ENCODE results near the gene SLC35F6. TPM values are rescaled to one million over a fixed set of nuclear protein-coding genes. Genes with fewer than 3 reads are reported as not detected.

SLC35F6 gene
- total RNA-seq, 1 experiment from 2014 or later = 76.9 TPM

DNA sequence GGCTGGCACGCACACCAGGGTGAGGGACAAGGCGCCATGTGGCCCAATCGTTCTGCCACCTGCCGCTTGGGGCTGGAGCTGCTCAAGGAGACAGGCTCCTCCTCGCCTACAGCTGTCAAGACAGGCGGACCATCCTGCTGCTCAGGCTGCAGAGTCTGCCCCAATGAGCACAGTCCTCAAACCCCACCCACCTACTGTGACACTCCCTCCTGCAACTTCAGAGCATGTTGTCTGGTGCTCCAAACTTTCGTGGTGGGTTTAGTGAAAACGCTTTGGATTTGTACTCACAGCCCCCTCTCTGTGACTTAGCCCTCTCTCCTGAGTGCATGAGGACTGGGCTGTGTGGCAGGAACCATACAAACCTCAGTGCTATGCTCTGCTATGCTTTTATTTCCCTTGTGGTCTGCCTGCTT, 23.2 kb upstream of the SLC35F6 start:
- no TSS peak for BruUV-seq (replicated peaks)
- DNase-seq (ENCODE audit: unreplicated experiment) = no peak
- Mint-ChIP-seq H3K27me3 (ENCODE audit: insufficient read depth, unreplicated experiment) (no peaks in the 10 kb centered on the region), H3K4me3 (ENCODE audit: unreplicated experiment) (no peak overlapping the region), H3K4me1 (ENCODE audit: insufficient read depth, unreplicated experiment) (no peaks in the 10 kb centered on the region), H3K9me3 (ENCODE audit: unreplicated experiment) (no peaks in the 10 kb centered on the region), H3K27ac (ENCODE audit: low read depth, unreplicated experiment) (no peak overlapping the region), H3K36me3 (ENCODE audit: insufficient read depth, unreplicated experiment) (no peaks in the 10 kb centered on the region)
- ChIA-PET POLR2A (no interaction called here), CTCF (interaction anchor here (11.1 kb wide), 1 partner anchor 135 kb away, joined by 305 read pairs; no protein-coding TSS in a partner anchor)
- TF ChIP-seq, protein P1, sequence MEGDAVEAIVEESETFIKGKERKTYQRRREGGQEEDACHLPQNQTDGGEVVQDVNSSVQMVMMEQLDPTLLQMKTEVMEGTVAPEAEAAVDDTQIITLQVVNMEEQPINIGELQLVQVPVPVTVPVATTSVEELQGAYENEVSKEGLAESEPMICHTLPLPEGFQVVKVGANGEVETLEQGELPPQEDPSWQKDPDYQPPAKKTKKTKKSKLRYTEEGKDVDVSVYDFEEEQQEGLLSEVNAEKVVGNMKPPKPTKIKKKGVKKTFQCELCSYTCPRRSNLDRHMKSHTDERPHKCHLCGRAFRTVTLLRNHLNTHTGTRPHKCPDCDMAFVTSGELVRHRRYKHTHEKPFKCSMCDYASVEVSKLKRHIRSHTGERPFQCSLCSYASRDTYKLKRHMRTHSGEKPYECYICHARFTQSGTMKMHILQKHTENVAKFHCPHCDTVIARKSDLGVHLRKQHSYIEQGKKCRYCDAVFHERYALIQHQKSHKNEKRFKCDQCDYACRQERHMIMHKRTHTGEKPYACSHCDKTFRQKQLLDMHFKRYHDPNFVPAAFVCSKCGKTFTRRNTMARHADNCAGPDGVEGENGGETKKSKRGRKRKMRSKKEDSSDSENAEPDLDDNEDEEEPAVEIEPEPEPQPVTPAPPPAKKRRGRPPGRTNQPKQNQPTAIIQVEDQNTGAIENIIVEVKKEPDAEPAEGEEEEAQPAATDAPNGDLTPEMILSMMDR (IDR thresholded peaks at IDR 0.05; ENCODE audit: unreplicated experiment) = no peak
- intact Hi-C loops (cut with micrococcal nuclease) = no loop called here

DNA sequence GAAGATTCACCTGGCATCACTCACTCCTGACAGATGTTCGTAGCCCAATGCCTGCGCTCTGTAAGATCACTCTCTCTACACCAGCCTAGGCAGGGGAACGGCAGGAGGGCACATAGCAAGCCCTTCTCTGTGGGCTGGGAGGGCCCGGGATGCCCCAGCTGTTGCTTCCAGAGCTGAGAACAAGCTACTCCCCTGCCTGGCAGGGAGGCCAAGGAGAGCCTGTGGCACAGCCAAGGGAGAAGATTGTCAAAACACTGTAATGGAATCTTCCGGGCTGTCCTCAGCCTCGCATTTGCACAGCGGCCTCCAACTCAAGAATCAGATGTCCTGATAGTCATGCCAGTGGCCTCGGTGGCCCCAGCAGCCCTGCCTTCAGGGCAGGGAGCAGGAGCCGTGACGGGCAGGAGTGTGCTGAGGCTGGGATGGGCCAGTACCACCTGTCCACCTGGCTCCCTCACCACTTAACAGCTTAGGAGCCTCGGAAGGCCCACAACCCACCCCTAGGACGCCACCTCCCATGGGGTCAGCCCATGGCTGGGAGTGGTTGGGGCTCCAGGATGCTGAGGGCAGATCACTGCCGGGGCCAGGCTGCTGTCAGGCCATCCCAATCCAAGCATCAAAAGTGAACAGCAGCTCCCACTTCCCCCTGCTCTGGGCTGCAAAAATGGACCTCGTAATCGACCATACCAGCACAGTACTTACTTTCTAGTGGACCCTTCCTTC, 21.9 kb upstream of the SLC35F6 start:
- H3K36me3 Mint-ChIP-seq (ENCODE audit: insufficient read depth, unreplicated experiment) = no peaks in the 10 kb centered on the region
- intact Hi-C loops (cut with micrococcal nuclease) = no loop called here
- H3K4me3 Mint-ChIP-seq (ENCODE audit: unreplicated experiment) = no peak overlapping the region
- DNase-seq (ENCODE audit: unreplicated experiment) = no peak
- H3K27me3 Mint-ChIP-seq (ENCODE audit: insufficient read depth, unreplicated experiment) = no peaks in the 10 kb centered on the region
- TF ChIP-seq, protein P1 (IDR thresholded peaks at IDR 0.05; ENCODE audit: unreplicated experiment) = no peak
- BruUV-seq (replicated peaks) = no TSS peak
- ChIA-PET CTCF (interaction anchor here (1.4 to 11.1 kb wide), 2 partner anchors 127 to 137 kb away, joined by 4 to 305 read pairs; no protein-coding TSS in a partner anchor), POLR2A (no interaction called here)
- H3K4me1 Mint-ChIP-seq (ENCODE audit: insufficient read depth, unreplicated experiment) = no peaks in the 10 kb centered on the region
- H3K9me3 Mint-ChIP-seq (ENCODE audit: unreplicated experiment) = no peaks in the 10 kb centered on the region
- no peak overlapping the region for H3K27ac Mint-ChIP-seq (ENCODE audit: low read depth, unreplicated experiment)

DNA sequence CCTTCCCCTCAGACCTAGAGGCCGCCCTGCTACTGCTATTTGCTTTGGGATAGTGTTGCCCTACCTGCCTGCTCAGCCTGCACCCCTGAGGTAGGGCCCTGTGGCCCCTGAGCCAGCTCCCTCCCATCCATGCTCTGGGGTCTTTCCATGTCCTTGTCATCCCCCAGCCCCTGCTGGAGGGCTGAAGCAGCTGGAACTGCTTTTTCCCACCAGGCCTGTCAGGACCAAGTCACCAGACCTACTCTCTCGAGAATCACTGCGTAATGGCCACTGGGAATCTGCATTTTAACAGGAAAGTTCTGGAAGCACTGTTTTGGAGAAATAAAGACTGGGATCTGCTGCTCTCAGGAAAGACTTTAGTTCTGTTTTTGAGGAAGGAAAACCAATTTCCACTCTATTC, 20.2 kb upstream of the SLC35F6 start:
- CTCF ChIA-PET = interaction anchor here (0.6 to 11.1 kb wide), 8 partner anchors 26 to 406 kb away, joined by 3 to 305 read pairs (median 4); no protein-coding TSS in a partner anchor
- Mint-ChIP-seq H3K27me3 (ENCODE audit: insufficient read depth, unreplicated experiment) (no peaks in the 10 kb centered on the region), H3K4me1 (ENCODE audit: insufficient read depth, unreplicated experiment) (no peaks in the 10 kb centered on the region), H3K4me3 (ENCODE audit: unreplicated experiment) (no peak overlapping the region), H3K27ac (ENCODE audit: low read depth, unreplicated experiment) (no peak overlapping the region), H3K9me3 (ENCODE audit: unreplicated experiment) (no peaks in the 10 kb centered on the region), H3K36me3 (ENCODE audit: insufficient read depth, unreplicated experiment) (no peaks in the 10 kb centered on the region)
- intact Hi-C loops (cut with micrococcal nuclease) = no loop called here
- no TSS peak for BruUV-seq (replicated peaks)
- POLR2A ChIA-PET = no interaction called here
- TF ChIP-seq, protein P1 (IDR thresholded peaks at IDR 0.05; ENCODE audit: unreplicated experiment) = no peak
- DNase-seq (ENCODE audit: unreplicated experiment) = no peak

DNA sequence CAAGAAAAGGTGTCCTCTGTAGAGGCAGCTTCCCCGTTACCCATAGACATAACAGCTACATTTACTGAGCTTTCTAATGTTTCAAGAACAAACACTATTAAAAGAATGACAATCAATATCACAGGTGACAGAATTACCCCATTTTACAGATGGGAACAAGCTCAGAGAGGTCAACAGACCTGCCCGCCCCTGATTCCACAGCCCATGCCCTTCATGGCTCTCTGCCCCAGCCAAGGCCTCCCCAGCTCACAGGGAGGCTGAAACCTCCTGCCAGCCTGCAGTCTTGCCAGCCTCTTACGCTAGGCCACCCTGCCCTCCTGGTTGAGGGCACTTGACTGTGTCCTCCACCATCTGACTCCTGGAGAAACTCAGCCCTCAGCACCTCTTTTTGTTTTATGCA, 19.1 kb upstream of the SLC35F6 start:
- Mint-ChIP-seq H3K9me3 (ENCODE audit: unreplicated experiment) (no peaks in the 10 kb centered on the region), H3K27me3 (ENCODE audit: insufficient read depth, unreplicated experiment) (no peaks in the 10 kb centered on the region), H3K4me3 (ENCODE audit: unreplicated experiment) (no peak overlapping the region), H3K36me3 (ENCODE audit: insufficient read depth, unreplicated experiment) (no peaks in the 10 kb centered on the region), H3K27ac (ENCODE audit: low read depth, unreplicated experiment) (no peak overlapping the region), H3K4me1 (ENCODE audit: insufficient read depth, unreplicated experiment) (no peaks in the 10 kb centered on the region)
- no TSS peak for BruUV-seq (replicated peaks)
- TF ChIP-seq, protein P1 (IDR thresholded peaks at IDR 0.05; ENCODE audit: unreplicated experiment) = no peak
- intact Hi-C loops (cut with micrococcal nuclease) = loop anchor here (1.0 kb wide), 2 partner anchors 140 to 242 kb away; no protein-coding TSS in a partner anchor
- no peak for DNase-seq (ENCODE audit: unreplicated experiment)
- POLR2A ChIA-PET = interaction anchor here (1.2 to 1.6 kb wide), 2 partner anchors 12 to 140 kb away, joined by 3 to 12 read pairs; no protein-coding TSS in a partner anchor
- CTCF ChIA-PET = interaction anchor here (0.6 to 11.1 kb wide), 40 partner anchors 9 to 798 kb away, joined by 3 to 305 read pairs (median 4); no protein-coding TSS in a partner anchor
